Measurements from ENCODE around the gene MAGEA3. TPM values are rescaled to one million over a fixed set of nuclear protein-coding genes. Genes with fewer than 3 reads are reported as not detected.
"Not testable (repeated sequence)": the region's sequence is repeated elsewhere in the genome, so short reads cannot be mapped to it uniquely, and the experiment has no call there.

Gene MAGEA3
- total RNA-seq, 1 donor from 2014 or later: 0.36 TPM

GRCh38 chrX:152735101-152735500 lies 36.5 kb downstream of the MAGEA3 start:
- no peaks in the 10 kb centered on the region for H3K9me3 Mint-ChIP-seq (ENCODE audit: unreplicated experiment)
- Histone ChIP-seq H3K36me3 (ENCODE audit: insufficient read depth, low read length) (no peaks in the 10 kb centered on the region), H3K4me2 (ENCODE audit: low read length) (no peak overlapping the region), H3K4me3 (ENCODE audit: insufficient read depth, low read depth, low read length) (no peak overlapping the region), H3K79me2 (ENCODE audit: insufficient read depth, low read length) (no peaks in the 10 kb centered on the region), H3K27ac (ENCODE audit: low read depth, low read length) (no peak overlapping the region), H3K4me1 (ENCODE audit: insufficient read depth, low read length) (no peaks in the 10 kb centered on the region), H3K9ac (ENCODE audit: low read length) (no peak overlapping the region), H3K27me3 (ENCODE audit: insufficient read depth, low read length) (no peaks in the 10 kb centered on the region), H3K9me3 (ENCODE audit: insufficient read depth, low read depth, low read length) (no peaks in the 10 kb centered on the region), H2AFZ (ENCODE audit: low read depth, low read length) (no peak overlapping the region), H4K20me1 (ENCODE audit: insufficient read depth, low read length) (no peaks in the 10 kb centered on the region)
- TF ChIP-seq EZH2 (IDR thresholded peaks at IDR 0.05; ENCODE audit: insufficient read depth, low read length) (no peak), CTCF (IDR thresholded peaks at IDR 0.05; ENCODE audit: insufficient read depth, low read depth, low read length) (no peak)
- DNase-seq (ENCODE audit: low read depth): no peak
- no peak for FAIRE-seq
- H3K27ac Mint-ChIP-seq (ENCODE audit: unreplicated experiment): no peak overlapping the region
- H3K36me3 Mint-ChIP-seq (ENCODE audit: low read depth, unreplicated experiment): no peaks in the 10 kb centered on the region
- no peaks in the 10 kb centered on the region for H3K4me1 Mint-ChIP-seq (ENCODE audit: low read depth, unreplicated experiment)
- H3K27me3 Mint-ChIP-seq (ENCODE audit: low read depth, unreplicated experiment): no peaks in the 10 kb centered on the region
- no peak overlapping the region for H3K4me3 Mint-ChIP-seq (ENCODE audit: unreplicated experiment)

- DNase-seq (ENCODE audit: low read depth) (no peak), FAIRE-seq (no peak)
- Histone ChIP-seq H3K79me2 (ENCODE audit: insufficient read depth, low read length) (no peaks in the 10 kb centered on the region), H3K27ac (ENCODE audit: low read depth, low read length) (no peak overlapping the region), H3K4me2 (ENCODE audit: low read length) (no peak overlapping the region), H3K9me3 (ENCODE audit: insufficient read depth, low read depth, low read length) (no peaks in the 10 kb centered on the region), H3K9ac (ENCODE audit: low read length) (no peak overlapping the region), H3K4me3 (ENCODE audit: insufficient read depth, low read depth, low read length) (no peak overlapping the region), H2AFZ (ENCODE audit: low read depth, low read length) (no peak overlapping the region), H3K36me3 (ENCODE audit: insufficient read depth, low read length) (no peaks in the 10 kb centered on the region), H3K4me1 (ENCODE audit: insufficient read depth, low read length) (no peaks in the 10 kb centered on the region), H4K20me1 (ENCODE audit: insufficient read depth, low read length) (no peaks in the 10 kb centered on the region), H3K27me3 (ENCODE audit: insufficient read depth, low read length) (no peaks in the 10 kb centered on the region)
- no peak for TF ChIP-seq EZH2 (IDR thresholded peaks at IDR 0.05; ENCODE audit: insufficient read depth, low read length)
- TF ChIP-seq CTCF (IDR thresholded peaks at IDR 0.05; ENCODE audit: insufficient read depth, low read depth, low read length): no peak
- Mint-ChIP-seq H3K36me3 (ENCODE audit: low read depth, unreplicated experiment) (no peaks in the 10 kb centered on the region), H3K27me3 (ENCODE audit: low read depth, unreplicated experiment) (no peaks in the 10 kb centered on the region), H3K9me3 (ENCODE audit: unreplicated experiment) (no peaks in the 10 kb centered on the region), H3K27ac (ENCODE audit: unreplicated experiment) (no peak overlapping the region), H3K4me3 (ENCODE audit: unreplicated experiment) (no peak overlapping the region), H3K4me1 (ENCODE audit: low read depth, unreplicated experiment) (no peaks in the 10 kb centered on the region)
These were observed 37.4 kb downstream of the MAGEA3 start for GRCh38 chrX:152735860-152736511.

- not testable (repeated sequence) for H2AFZ ChIP-seq (ENCODE audit: low read depth, low read length); H3K27ac ChIP-seq (ENCODE audit: low read depth, low read length); DNase-seq (ENCODE audit: low read depth); FAIRE-seq; H3K36me3 ChIP-seq (ENCODE audit: insufficient read depth, low read length); H3K9ac ChIP-seq (ENCODE audit: low read length); H3K27me3 ChIP-seq (ENCODE audit: insufficient read depth, low read length); H3K4me3 ChIP-seq (ENCODE audit: insufficient read depth, low read depth, low read length); H3K4me1 ChIP-seq (ENCODE audit: insufficient read depth, low read length); H3K9me3 Mint-ChIP-seq (ENCODE audit: unreplicated experiment); H3K27me3 Mint-ChIP-seq (ENCODE audit: low read depth, unreplicated experiment); H3K27ac Mint-ChIP-seq (ENCODE audit: unreplicated experiment); H3K36me3 Mint-ChIP-seq (ENCODE audit: low read depth, unreplicated experiment); H4K20me1 ChIP-seq (ENCODE audit: insufficient read depth, low read length); H3K9me3 ChIP-seq (ENCODE audit: insufficient read depth, low read depth, low read length); H3K4me1 Mint-ChIP-seq (ENCODE audit: low read depth, unreplicated experiment); H3K79me2 ChIP-seq (ENCODE audit: insufficient read depth, low read length); H3K4me3 Mint-ChIP-seq (ENCODE audit: unreplicated experiment); H3K4me2 ChIP-seq (ENCODE audit: low read length)
These were observed 37.9 kb downstream of the MAGEA3 start for GRCh38 chrX:152736528-152736927.
